Thyroid gland (tissue), 4 donors: ENCODE data around the gene EBNA1BP2.

Experiments used
- CTCF ChIP-seq, 6 experiments: fragments of 200-600 bp in 3 of 6; fragments of 450-650 bp in 3 of 6; sonication (generic) in 3 of 6; IDR thresholded peaks; one replicate each; pipeline ENCODE4 v1.5.1; 2016 to 2019; ENCODE audit warnings: antibody characterized with exemption in 6 of 6, mild to moderate bottlenecking in 2 of 6, inconsistent platforms in 1 of 6, moderate library complexity in 1 of 6
- POLR2A ChIP-seq, 2 donors: fragments of 450-650 bp; IDR thresholded peaks; one replicate each; pipeline ENCODE4 v1.6.1; 2017; ENCODE audit warnings: antibody characterized with exemption in 2 of 2, mild to moderate bottlenecking in 2 of 2, moderate library complexity in 1 of 2

- no peak for TF ChIP-seq CTCF (IDR thresholded peaks at IDR 0.05)
- no peak for TF ChIP-seq POLR2A (IDR thresholded peaks at IDR 0.05)
These were observed 696 bp downstream of the EBNA1BP2 start for GRCh38 chr1:43171312-43171875.
